ENCODE results near the gene LRMDA. TPM values are rescaled to one million over a fixed set of nuclear protein-coding genes. Genes with fewer than 3 reads are reported as not detected.

LRMDA gene
- polyA plus RNA-seq, 3 donors = 39.8 to 59.6 (median 56.4) TPM

DNA sequence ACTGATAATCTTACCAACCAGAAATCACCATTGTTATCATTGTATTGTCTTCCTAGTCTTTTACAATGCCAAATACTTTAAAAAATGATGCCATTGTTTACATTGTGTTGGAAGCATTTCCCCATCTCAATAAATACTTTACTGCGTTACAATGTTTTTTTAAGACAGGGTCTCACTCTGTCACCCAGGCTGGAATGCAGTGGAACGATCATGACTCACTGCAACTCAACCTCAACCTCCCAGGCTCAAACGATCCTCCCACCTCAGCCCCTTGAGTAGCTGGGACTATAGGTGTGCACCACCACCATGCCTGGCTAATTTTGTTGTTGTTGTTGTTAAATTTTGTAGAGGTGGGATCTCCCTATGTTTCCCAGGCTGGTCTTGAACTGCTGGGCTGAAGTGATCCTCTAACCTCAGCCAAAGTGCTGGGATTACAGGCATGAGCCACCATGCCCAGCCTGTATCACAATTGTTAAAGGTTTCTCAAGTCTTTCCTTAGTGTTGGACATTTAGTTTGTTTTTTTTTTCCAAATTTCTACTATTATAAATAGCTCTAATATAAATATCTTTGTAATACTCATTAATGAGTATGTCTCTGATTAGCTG lies 13.5 kb downstream of the LRMDA start:
- TF ChIP-seq, protein P1, sequence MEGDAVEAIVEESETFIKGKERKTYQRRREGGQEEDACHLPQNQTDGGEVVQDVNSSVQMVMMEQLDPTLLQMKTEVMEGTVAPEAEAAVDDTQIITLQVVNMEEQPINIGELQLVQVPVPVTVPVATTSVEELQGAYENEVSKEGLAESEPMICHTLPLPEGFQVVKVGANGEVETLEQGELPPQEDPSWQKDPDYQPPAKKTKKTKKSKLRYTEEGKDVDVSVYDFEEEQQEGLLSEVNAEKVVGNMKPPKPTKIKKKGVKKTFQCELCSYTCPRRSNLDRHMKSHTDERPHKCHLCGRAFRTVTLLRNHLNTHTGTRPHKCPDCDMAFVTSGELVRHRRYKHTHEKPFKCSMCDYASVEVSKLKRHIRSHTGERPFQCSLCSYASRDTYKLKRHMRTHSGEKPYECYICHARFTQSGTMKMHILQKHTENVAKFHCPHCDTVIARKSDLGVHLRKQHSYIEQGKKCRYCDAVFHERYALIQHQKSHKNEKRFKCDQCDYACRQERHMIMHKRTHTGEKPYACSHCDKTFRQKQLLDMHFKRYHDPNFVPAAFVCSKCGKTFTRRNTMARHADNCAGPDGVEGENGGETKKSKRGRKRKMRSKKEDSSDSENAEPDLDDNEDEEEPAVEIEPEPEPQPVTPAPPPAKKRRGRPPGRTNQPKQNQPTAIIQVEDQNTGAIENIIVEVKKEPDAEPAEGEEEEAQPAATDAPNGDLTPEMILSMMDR (IDR thresholded peaks at IDR 0.05) = no peak
- Mint-ChIP-seq H3K9me3 (peaks cover 20 to 37% (median 29%) of the 10 kb centered on the region in 7 donors), H3K27me3 (ENCODE audit: low read depth in 3 of 3) (peaks cover 0 to 2% (median 0%) of the 10 kb centered on the region in 3 donors), H3K27ac (no peak overlapping the region), H3K4me3 (no peak overlapping the region), H3K36me3 (peaks cover 49 to 83% of the 10 kb centered on the region in 2 donors), H3K4me1 (peaks cover 16% of the 10 kb centered on the region)
- DNase-seq = no peak
- H3K27ac ChIP-seq (ENCODE audit: low read depth in 1 of 2, low read length in 2 of 2) = no peak overlapping the region
- H3K27me3 ChIP-seq (ENCODE audit: control insufficient read depth in 2 of 2, insufficient read depth in 2 of 2, low read length in 2 of 2) = no peaks in the 10 kb centered on the region
- H3K4me1 ChIP-seq (ENCODE audit: control insufficient read depth in 1 of 2, insufficient read depth in 2 of 2, low read length in 2 of 2) = no peaks in the 10 kb centered on the region
- intact Hi-C loops (cut with micrococcal nuclease) = no loop called here
- peaks cover 20% of the 10 kb centered on the region for H4K20me1 ChIP-seq (ENCODE audit: insufficient read depth, low read length)
- H2AFZ ChIP-seq (ENCODE audit: insufficient read depth, low read depth, low read length, poor library complexity, severe bottlenecking) = no peak overlapping the region
- H3K9me3 ChIP-seq (replicated peaks in 1 of 2; ENCODE audit: control insufficient read depth in 1 of 2, insufficient read depth in 1 of 2, low read length in 2 of 2) = peaks cover 18 to 32% of the 10 kb centered on the region in 2 donors
- no peak overlapping the region for H3K9ac ChIP-seq (ENCODE audit: insufficient read depth, low read length, poor library complexity, severe bottlenecking)
- no peak overlapping the region for H3K4me2 ChIP-seq (replicated peaks; ENCODE audit: extremely low read depth, low read length, poor library complexity, severe bottlenecking)
- H3K4me3 ChIP-seq (replicated peaks in 1 of 3; ENCODE audit: low read depth in 2 of 3, low read length in 3 of 3) = no peak overlapping the region
- H3K79me2 ChIP-seq (ENCODE audit: insufficient read depth, low read length) = peaks cover 95% of the 10 kb centered on the region
- WGBS (ENCODE audit: insufficient coverage) = 100% methylated on average over 1 of the region's 3 CpGs
- peaks cover 26 to 74% of the 10 kb centered on the region in 2 donors for H3K36me3 ChIP-seq (replicated peaks in 1 of 2; ENCODE audit: control insufficient read depth in 1 of 2, insufficient read depth in 2 of 2, low read length in 2 of 2)

DNA sequence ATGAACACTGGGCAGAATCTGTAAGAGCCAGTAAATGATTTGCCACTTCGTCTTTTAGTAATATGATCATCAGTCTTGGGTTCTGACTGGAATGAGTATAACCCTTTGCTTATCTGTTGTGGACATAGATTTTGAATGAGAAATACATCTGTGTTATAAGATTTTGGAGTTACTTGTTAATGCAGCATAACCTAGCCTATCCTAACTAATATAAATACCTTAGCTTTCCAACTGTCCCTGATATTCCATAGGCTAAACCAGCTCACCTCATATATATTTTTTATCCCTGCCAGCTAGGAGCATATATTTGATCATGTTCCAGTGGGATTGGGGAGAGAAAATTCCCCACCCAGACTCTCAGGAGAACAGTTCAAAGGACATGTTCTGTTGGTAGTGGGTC lies 15.1 kb downstream of the LRMDA start:
- no peak overlapping the region for H2AFZ ChIP-seq (ENCODE audit: insufficient read depth, low read depth, low read length, poor library complexity, severe bottlenecking)
- TF ChIP-seq, protein P1 (IDR thresholded peaks at IDR 0.05) = no peak
- no CpG with 5 or more reads among the region's 1 CpG for WGBS (ENCODE audit: insufficient coverage)
- H3K4me1 Mint-ChIP-seq = peaks cover 7% of the 10 kb centered on the region
- peaks cover 23% of the 10 kb centered on the region for H4K20me1 ChIP-seq (ENCODE audit: insufficient read depth, low read length)
- no peak for DNase-seq
- no peak overlapping the region for H3K9ac ChIP-seq (ENCODE audit: insufficient read depth, low read length, poor library complexity, severe bottlenecking)
- H3K4me3 Mint-ChIP-seq = no peak overlapping the region
- H3K4me3 ChIP-seq (replicated peaks in 1 of 3; ENCODE audit: low read depth in 2 of 3, low read length in 3 of 3) = no peak overlapping the region
- no peak overlapping the region for H3K4me2 ChIP-seq (replicated peaks; ENCODE audit: extremely low read depth, low read length, poor library complexity, severe bottlenecking)
- peaks cover 95% of the 10 kb centered on the region for H3K79me2 ChIP-seq (ENCODE audit: insufficient read depth, low read length)
- no peak overlapping the region for H3K27ac Mint-ChIP-seq
- H3K27me3 ChIP-seq (ENCODE audit: control insufficient read depth in 2 of 2, insufficient read depth in 2 of 2, low read length in 2 of 2) = no peaks in the 10 kb centered on the region
- intact Hi-C loops (cut with micrococcal nuclease) = no loop called here
- H3K36me3 ChIP-seq (replicated peaks in 1 of 2; ENCODE audit: control insufficient read depth in 1 of 2, insufficient read depth in 2 of 2, low read length in 2 of 2) = peaks cover 25 to 76% of the 10 kb centered on the region in 2 donors
- H3K9me3 ChIP-seq (replicated peaks in 1 of 2; ENCODE audit: control insufficient read depth in 1 of 2, insufficient read depth in 1 of 2, low read length in 2 of 2) = peaks cover 18 to 32% of the 10 kb centered on the region in 2 donors
- peaks cover 19 to 37% (median 29%) of the 10 kb centered on the region in 7 donors for H3K9me3 Mint-ChIP-seq
- H3K27ac ChIP-seq (ENCODE audit: low read depth in 1 of 2, low read length in 2 of 2) = no peak overlapping the region
- H3K4me1 ChIP-seq (ENCODE audit: control insufficient read depth in 1 of 2, insufficient read depth in 2 of 2, low read length in 2 of 2) = no peaks in the 10 kb centered on the region
- H3K27me3 Mint-ChIP-seq (ENCODE audit: low read depth in 3 of 3) = no peaks in the 10 kb centered on the region
- peaks cover 45 to 79% of the 10 kb centered on the region in 2 donors for H3K36me3 Mint-ChIP-seq

Data from CD14-positive monocyte (primary cell).